GM19372 (cell line): ENCODE data around the gene VWF.
"Not testable (repeated sequence)": the region's sequence is repeated elsewhere in the genome, so short reads cannot be mapped to it uniquely, and the experiment has no call there.

ENCODE experiments used
- ATAC-seq: cut with Tn5 transposase; IDR thresholded peaks from one replicate; pipeline ENCODE4 v1.9.1; 2021; ENCODE audit warnings: mild to moderate bottlenecking, low read depth, moderate library complexity; ENCODE audit not compliant: unreplicated experiment

The VWF gene

DNA sequence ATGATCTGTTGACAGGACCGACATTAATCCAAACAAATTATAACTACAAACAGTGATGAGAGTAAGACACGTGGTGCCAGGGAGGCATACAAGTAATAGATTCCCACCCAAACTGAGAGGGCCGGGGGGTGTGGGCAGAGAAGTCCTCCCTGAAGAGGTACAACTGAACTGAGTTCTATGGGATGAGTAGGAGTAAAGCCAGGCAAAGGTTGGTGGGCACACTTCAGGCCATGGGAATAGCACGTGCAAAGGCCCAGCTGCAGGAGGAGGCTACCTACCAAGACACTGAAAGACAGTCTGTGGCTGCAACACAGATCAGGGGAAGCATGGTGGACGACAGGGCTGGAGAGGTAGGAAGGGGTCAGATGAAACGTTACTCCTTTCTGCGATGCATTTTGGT is 22.0 kb upstream of the VWF start:
- no peak for ATAC-seq

DNA sequence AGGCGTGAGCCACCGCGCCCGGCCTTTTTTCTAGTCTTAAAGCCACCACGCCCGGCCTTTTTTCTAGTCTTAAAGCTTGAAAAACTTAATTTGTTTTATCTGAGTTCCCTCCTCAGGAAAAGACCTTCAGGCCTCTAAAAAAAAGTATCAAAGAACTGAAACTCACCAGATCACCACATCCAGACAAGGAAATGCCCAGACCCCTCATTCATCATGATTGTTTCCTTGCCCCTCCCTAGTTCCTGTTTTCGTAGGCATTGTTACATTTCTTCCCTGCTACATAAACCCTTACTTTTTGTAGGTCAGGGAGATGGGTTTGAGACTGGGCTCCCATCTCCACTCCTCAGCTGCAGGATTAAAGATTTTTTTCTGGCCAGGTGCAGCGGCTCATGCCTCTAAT is 21.1 kb upstream of the VWF start:
- no peak for ATAC-seq

DNA sequence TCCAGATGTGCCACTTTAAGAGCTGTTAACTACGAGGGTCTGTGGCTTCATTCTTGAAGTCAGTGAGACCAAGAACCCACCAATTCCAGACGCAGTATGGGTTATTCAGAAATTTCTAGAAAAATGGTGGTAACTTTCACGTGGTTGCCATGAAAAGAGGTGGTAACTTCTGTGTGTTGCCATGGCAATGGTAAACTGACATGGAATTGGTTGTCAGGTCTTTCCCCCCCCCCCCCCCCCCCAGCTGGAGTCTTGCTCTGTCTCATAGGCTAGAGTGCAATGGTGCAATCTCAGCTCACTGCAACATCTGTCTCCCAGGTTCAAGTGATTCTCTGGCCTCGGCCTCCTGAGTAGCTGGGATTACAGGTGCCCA is 18.8 kb upstream of the VWF start:
- ATAC-seq: no peak

DNA sequence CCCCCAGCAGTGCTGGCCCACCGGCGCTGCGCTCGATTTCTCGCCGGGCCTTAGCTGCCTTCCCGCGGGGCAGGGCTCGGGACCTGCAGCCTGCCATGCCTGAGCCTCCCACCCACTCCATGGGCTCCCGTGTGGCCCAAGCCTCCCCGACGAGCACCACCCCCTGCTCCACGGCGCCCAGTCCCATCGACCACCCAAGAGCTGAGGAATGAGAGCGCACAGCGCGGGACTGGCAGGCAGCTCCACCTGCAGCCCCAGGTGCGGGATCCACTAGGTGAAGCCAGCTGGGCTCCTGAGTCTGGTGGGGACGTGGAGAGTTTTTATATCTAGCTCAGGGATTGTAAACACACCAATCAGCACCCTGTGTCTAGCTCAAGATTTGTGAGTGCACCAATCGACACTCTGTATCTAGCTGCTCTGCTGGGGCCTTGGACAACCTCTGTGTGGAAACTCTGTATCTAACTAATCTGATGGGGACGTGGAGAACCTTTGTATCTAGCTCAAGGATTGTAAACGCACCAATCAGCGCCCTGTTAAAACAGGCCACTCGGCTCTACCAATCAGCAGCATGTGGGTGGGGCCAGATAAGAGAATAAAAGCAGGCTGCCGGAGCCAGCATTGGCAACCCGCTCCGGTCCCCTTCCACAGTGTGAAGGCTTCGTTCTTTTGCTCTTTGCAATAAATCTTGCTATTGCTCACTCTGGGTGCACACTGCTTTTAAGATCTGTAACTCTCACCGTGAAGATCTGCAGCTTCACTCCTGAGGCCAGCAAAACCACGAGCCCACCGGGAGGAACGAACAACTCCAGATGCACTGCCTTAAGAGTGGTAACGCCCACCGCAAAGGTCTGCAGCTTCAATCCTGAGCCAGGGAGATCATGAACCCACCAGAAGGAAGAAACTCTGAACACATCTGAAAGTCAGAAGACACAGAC is 18.2 kb upstream of the VWF start:
- ATAC-seq: not testable (repeated sequence)

DNA sequence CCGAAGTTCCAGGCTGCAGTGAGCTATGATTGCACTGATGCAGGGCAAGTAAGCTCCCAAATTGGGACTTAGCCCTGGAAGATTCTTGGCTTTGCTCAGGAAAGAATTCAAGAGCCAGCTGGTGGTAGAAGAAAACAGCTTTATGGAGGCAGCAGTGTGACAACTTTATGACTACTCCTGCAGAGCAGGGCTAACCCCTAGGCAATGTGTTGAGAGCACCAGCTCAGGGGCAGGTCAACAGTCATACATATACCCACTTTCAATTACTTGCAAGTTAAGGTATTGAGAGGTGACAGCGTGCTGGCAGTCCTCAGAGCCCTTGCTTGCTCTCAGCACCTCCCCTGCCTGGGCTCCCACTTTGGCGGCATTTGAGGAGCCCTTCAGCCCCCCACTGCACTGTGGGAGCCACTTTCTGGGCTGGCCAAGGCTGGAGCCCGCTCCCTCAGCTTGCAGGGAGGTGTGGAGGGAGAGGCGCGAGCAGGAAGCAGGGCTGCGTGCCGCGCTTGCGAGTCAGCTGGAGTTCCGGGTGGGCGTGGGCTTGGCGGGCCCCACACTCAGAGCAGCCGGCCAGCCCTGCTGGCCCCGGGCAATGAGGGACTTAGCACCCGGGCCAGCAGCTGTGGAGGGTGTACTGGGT is 17.4 kb upstream of the VWF start:
- ATAC-seq: not testable (repeated sequence)

DNA sequence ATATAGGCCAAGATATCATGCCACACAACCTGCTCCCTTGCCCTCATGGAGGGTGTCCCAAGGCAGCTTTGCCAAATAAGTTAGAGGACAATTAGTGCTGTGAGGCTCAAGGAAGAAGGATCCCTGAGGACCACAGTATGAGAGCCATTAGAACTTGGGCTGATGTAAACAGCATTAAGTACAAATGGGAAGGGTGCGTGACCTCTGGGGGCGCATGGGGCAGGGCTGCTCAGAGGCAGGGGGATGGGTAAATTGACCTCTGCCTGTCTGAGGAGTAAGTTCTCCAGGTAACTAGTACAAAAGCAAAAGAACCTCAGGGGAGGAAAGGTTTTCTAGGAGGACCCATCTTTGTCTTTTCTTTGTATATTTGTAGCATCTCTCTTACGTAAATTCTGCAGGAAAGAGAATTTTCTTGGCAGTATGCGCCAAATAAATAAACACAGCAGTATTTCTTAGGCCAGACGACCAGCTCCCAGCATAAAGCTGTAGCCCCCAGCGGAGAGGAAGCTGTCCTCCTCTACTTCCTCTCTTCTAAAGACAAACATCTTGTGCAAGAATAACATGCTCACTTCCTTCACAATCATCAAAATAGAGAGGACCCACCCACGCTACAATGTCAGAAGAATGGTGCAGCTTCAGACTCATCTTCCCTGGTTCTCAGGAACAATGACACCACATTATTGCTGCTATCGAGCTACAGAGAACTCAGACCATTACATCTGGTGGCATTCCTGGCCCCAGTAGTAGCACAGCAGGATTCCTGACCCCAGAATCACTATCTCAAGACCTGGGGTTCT is 16.4 kb upstream of the VWF start:
- ATAC-seq: no peak

DNA sequence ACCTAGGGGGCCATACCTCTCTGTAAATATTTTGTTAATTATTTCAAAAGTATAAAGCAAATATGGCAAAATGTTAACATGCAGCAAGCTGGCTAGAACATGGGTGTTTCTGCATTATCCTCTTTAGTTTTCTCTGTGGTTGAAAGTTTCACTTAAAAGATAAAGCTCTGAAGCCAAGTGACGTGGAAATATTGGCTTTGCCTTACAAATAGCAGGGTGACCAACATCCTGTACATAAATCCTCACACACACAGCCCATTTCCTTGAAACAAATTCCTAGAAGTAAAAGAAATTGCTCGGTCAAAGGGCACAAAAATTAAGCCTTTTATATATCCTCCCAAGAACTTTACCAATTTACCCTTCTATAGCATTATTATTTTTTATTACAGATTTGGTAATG is 10.6 kb upstream of the VWF start:
- ATAC-seq: no peak

DNA sequence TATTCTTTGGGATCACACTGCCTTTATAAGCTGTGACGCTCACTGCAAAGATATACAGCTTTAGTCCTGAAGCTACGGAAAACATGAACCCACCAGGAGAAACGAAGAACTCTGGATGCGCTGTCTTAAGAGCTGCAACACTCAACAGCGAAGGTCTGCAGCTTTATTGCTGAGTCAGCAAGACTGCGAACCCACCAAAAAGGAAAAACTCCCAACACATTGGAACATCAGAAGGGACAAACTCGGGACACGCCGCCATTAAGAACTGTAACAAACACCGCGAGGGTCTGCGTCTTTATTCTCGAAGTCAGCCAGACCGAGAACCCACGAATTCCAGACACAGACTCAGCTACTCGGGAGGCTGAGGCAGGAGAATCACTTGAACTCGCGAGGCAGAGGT is 9.2 kb upstream of the VWF start:
- ATAC-seq: no peak

DNA sequence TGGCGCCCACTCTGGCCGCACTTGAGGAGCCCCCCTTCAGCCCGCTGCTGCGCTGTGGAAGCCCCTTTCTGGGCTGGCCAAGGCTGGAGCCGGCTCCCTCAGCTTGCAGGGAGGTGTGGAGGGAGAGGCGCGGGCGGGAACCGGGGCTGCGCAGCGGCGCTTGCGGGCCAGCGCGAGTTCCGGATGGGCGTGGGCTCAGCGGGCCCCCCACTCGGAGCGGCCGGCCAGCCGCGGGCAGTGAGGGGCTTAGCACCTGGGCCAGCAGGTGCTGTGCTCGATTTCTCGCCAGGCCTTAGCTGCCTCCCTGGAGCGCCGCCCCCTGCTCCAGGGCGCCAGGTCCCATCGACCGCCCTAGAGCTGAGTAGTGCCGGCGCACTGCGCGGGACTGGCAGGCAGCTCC is 8.0 kb upstream of the VWF start:
- no peak for ATAC-seq

DNA sequence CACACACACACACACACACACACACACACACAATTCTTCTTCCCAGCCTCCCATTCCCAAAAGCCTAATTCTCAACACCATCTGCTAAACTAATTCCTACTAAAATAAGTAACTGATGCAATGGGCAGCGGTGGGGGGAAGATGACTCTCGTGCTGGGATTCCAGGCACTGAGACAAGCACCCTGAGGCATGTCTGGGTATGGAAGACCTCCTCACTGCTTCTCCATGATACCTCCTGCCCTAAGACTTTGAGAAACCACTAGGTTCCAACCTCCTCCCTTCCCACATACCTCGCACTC is 789 bp upstream of the VWF start:
- no peak for ATAC-seq

DNA sequence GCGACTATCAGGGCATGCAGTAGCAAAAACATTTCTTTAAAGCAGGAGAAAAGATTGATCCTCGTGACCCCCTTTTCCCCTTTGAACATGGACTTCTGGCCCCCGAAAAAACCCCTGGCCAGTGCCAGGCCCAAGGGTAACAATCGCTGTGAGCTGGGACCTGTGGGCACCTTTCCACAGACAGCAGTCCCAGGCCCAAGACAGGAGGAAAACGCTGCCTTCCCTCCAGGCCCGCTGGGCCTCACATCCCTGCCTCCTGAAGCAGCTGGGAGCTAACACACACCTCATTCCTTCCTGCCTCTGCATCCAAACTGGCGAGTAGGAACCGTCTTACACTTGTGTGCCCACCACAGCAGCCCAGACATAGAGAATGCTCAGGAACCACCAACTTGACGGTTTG is 1.2 kb downstream of the VWF start:
- ATAC-seq: no peak

DNA sequence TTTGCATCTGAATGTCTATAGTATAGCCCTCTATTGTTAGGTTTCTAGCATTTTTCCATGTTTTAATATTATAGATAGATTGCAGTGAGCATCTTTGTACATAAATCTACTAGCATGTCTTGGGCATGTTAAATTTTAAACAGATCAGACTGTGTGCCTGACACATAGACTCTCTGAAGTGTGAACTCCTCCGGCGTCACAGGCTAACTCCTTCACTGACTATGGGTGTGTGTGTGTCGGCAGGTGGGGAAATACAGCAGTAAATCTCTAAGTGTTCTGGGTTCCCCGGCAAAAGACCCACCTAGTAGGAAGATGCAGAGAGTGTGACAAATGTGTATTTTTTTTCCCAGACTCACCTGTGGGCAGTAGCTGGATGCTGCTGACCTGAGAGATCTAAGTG is 2.3 kb downstream of the VWF start:
- no peak for ATAC-seq

DNA sequence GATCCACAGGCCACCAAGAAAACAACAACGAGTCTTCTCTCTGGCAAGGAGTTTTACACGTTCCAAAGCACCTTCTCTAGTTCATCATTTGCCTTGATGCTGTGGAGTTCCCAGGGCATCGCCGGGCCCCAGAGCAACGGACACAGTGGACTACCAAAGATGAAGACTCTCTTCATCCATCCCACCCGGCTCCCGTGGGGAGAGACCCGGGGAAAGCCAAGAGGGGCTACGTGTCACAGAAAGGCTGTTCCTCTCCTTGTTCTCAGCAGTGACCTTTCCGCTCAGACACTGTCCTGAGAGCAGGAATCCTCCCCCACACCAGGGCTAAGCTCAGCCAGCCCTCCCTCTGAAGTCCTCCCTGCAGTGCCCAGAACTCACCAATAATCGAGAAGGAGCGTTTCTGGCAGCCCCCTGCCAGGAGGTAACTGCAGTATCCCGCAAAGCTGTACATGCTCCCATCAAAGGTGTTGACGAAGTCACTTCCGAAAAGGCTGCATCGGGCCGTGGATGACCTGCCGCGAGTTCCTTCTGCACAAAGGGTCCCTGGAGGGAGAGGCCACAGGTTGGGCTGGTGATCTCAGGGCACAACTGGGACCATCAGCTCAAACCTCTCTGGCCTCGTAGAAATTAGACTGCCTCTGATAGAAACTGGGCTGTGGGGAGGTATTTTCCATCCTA is 3.5 kb downstream of the VWF start:
- ATAC-seq: no peak

DNA sequence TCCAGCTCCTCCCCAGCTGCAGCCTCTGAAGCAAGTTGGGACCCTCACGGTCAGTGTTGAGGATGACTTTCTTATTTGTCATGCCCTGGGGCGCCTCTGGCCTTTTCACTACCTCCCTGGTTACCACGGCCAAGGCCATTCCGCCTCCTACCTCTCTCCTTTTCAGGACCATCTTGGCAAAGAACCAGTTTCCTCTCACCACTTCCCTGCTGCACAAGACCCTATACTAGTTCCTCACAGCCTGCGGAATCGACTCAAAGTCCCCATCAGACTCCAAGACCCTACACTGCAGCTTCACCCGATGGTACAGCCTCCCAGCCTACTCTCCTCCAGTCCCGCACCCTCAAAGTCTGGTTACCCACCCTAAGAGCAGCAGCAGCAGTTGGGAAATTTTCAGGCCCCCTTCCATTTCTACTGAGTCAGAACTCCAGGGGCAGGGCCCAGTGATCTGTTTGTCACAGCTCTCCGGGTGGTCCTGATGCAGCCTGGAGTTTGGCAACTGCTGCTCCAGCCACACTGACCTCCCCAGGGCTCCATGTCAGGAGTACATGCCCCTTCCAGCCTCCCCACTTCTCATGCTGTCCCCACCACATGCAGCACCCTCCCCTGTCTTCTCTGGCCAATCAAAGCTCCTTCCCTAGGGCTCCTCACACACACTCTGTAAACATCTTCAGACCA is 5.4 kb downstream of the VWF start:
- ATAC-seq: no peak

DNA sequence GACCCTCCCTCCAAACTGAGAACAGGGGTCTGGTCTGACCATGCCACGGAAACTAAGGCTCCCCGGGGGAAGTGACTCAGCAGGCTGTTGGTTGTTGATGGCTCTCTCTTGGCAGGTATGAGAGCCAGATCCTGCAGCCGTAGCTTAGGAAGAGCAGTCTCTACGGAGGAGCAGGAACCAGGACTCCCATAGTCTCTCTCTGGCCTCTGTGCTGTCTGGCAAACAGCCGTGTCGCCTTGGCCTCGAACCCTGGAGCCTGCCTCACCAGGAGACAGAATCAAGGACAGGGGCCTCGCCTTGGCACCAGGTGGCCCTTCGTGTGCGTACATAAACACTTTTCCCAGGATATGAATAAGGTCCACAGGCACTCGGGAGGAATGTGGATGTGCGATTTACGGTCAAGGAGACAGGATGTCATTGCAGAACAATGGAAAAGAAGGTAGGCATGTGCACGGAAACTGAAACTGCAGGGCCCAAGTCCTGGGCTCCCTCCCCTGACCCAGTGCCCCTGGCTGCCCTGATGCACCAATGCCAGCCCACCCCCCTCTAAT is 7.9 kb downstream of the VWF start:
- no peak for ATAC-seq

DNA sequence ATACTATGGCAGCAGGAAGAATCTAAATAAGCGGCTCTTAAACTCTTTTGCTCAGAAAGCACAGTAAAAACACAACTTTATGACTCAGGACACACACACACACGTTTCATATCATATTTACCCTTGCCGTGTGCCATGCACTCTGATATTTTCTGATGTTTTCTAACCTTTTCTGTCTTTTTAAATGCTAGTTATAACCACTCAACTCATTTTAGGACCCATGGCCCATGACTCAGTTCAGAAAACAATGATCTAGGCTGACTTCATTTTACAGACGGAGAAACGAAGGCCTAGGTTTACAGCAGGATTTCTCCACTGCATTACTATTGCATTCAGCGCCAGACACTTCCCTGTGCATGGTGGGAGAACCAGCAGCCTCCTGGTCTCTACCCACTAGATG is 9.1 kb downstream of the VWF start:
- no peak for ATAC-seq

DNA sequence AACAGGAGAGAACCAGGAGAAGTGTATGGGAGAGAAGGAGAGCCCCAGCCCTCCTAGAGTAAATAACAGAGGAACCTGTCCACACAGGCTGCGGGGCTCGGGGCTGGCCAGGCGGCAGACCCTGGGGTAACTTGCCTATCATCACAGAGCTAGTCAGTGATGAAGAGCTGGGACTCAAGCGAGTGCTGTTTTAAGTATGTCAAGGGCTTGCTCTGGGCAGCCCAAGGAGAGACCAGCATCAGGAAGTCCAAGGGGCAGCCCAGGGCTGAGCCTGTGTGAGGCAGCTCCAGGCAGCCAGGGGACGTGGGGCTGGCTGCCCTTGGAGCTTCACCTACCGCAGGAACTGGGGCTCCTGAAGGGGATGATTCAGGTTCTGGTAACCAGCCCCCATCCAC is 10.0 kb downstream of the VWF start:
- ATAC-seq: no peak

DNA sequence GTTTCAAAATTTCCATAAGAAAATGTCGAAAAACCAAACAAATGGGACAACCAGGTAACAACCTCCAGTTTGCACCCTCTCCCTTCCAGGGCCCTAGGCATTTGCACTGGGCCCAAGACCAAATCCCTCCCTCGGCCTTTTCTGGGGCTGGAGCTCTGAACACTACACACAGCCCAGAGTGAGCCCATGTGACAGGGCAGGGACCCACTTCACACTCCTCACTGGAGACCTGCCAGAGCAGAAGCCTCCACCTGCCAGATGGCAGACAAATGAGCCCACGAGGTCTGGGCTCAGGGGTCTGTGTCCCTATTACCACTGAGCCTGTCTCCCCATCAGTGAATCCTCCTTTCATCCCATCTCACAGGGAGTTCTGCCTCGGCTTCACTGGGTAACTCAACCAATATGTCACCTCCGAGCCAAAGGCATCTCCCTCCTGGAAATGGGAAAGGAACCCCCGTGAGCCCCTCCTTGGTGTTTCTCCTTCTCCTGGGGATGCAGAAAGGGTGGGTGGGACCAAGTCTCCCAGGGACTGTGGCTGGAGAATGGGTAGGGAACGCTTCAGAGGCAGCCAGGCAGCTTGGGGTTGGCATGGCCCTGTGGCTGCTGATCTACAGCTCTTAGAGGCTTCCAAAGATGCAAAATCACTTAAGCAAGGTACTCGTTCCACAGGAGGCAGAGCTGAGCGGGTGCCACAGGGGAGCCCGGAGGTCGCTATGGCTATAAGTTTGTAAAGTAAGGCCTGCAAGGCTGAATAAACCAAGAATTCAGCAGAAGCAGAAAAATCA is 10.6 kb downstream of the VWF start:
- ATAC-seq: no peak

DNA sequence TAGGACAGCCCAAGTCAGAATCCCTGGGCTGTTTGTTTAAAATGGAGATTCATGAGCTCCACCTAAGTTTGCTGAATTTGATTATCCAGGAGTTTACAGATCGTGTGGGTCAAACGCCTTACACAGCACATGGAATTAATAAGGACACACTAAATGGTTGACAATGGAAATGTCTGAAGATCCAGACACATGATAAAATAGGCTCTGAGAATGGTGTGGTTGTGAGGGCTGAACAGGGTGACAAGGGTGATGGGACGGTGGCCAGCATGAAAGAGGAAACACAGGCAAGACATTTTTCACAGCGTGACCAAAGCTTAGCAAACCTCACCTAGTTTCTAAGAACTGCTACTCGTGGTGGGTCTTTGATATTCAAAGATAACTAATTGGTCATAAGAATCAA is 12.5 kb downstream of the VWF start:
- no peak for ATAC-seq
